AG09319 (cell line): Measurements from ENCODE around the gene LYPD3.
"Not testable (repeated sequence)": the region's sequence is repeated elsewhere in the genome, so short reads cannot be mapped to it uniquely, and the experiment has no call there.

ENCODE experiments used
- DNase-seq: peaks from one replicate; pipeline ENCODE4 v3.0.0-alpha.2; 2010; ENCODE audit warnings: low read depth; ENCODE audit errors: extremely low read depth
- TF ChIP-seq, protein P1 (sequence below): IDR thresholded peaks from 2 replicates; pipeline ENCODE4 v1.5.1; 2011; ENCODE audit warnings: low read depth, mild to moderate bottlenecking, inconsistent platforms, low read length, moderate library complexity

The LYPD3 gene

DNA sequence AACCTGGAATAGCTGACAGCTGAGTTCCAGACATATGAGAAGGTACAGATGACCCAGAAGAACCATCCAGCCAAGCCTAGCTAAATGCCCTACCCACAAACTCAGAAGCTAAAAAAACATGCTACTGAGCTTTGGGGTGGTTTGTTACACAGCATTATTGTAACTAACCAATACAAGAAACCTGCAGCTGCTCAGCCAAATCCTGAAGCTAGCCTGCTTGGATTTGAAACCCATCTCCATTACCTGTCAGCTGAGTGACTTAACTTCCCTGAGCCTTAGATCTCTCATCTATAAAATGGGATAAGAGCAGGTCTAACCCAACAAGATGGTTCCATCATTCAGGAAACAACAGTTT is 25.7 kb downstream of the LYPD3 start:
- no peak for DNase-seq
- TF ChIP-seq, protein P1, sequence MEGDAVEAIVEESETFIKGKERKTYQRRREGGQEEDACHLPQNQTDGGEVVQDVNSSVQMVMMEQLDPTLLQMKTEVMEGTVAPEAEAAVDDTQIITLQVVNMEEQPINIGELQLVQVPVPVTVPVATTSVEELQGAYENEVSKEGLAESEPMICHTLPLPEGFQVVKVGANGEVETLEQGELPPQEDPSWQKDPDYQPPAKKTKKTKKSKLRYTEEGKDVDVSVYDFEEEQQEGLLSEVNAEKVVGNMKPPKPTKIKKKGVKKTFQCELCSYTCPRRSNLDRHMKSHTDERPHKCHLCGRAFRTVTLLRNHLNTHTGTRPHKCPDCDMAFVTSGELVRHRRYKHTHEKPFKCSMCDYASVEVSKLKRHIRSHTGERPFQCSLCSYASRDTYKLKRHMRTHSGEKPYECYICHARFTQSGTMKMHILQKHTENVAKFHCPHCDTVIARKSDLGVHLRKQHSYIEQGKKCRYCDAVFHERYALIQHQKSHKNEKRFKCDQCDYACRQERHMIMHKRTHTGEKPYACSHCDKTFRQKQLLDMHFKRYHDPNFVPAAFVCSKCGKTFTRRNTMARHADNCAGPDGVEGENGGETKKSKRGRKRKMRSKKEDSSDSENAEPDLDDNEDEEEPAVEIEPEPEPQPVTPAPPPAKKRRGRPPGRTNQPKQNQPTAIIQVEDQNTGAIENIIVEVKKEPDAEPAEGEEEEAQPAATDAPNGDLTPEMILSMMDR: no peak

DNA sequence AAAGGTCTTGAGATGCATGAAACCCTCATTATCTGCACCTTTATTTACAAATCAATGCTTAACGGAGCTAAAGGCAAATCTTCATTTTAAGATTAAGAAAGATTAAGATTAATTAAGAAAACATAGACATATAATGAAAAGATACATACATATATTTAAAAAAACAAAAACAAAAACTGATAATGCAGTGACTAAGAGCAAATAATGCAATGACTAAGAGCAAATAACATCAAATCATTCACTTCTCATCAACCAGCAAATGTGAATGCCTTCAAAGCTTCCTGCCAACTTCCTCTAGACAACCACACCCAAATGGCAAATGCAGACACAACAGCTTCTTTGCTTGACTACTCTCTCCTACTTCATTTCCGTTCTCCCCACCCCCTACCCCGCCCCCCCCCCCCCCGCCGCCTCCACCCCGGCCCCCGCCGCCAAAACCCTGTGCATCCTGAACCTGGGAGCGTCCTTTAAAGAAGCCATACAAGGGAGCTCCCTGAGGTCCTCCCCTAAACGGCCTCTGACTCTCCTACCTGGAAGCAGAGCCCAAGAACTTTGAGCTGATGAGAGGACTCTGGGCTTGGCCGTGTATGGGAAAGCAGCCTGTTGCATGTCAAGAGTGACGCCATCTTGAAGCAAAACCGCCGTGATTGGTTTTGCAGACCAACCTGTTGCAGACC is 26.2 kb downstream of the LYPD3 start:
- peak; percentile 50 for DNase-seq
- TF ChIP-seq, protein P1: no peak

DNA sequence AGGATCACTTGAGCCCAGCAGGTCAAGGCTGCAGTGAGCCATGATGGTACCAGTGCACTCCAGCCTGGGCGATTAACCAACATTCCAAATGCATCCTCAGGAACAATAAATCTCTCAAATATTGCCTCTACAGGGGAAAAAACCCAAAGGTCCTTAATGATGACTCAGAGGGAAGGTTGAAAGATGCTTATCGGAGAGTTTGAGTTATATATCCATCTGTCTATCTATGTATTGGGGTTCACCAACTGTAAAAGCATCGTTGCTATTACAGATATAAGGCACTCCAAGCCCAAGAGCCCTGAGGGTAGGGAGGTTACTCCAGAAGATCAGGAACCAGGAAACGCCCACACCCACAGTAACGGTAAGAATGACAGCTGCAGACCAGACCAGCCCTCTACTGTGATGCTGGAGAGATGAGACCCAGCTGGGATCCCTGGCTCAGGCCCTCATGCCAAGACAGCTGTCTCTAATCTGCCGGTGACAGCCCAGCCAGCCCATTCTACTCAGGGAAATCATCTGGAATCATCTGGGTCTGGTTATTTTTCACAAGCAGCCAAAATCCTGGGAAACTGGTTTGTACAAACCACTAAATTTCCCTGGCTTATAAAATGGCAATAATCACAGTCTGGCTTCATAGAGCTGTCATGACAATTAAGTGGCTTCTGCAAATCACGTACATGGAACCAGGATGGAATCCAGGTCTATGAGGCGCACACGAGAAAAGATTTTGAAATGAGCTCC is 26.9 kb downstream of the LYPD3 start:
- DNase-seq: peak; percentile 95
- TF ChIP-seq, protein P1: no peak

DNA sequence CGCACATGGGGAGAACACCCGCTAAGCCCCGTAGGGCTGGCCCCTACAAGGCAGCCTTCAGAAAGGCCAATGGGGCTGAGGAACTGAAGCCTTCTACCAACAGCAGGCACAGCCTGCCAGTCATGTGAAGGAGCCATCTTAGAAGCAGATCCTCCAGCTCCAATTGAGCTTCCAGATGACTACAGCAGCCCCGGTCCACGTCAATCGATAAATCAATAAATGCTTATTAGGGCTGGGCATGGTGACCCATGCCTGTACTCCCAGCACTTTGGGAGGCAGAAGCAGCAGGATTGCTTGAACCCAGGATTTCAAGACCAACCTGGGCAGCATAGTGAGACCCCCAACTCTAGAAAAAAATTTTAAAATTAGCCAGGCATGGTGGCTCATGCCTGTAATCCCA is 27.7 kb downstream of the LYPD3 start:
- TF ChIP-seq, protein P1: no peak
- no peak for DNase-seq

DNA sequence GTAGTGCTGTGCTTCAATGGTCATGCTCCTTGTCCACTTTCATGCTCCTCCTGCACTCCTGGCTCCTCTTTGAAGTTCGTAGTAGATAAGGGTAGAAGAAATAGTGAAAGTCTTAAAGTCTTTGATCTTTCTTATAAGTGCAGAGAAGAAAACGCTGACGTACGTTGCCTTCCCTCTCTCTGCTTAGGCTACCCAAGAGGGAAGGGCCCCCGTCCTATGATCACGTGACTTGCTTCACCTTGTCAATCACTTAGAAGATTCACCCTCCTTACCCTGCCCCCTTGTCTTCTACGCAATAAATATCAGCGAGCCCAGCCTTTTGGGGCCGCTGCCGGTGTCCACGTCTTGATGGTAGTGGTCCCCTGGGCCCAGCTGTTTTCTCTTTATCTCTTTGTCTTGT is 28.1 kb downstream of the LYPD3 start:
- not testable (repeated sequence) for DNase-seq

DNA sequence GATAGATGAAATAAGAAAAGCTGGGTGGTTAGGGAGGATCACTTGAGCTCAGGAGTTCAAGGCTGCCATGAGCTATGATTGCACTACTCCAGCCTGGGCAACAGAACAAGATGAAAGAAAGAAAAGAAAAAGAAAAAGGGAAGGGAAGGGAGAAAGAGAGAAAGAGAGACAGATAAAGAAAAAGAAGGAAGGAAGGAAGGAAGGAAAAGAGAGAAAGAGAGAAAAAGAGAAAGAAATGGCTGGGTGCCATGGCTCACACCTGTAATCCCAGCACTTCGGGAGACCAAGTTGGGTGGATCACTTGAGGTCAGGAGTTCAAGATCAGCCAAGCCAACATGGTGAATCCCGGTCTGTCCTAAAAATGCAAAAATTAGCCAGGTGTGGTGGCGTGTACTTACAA is 29.6 kb downstream of the LYPD3 start:
- no peak for DNase-seq
- TF ChIP-seq, protein P1: no peak

DNA sequence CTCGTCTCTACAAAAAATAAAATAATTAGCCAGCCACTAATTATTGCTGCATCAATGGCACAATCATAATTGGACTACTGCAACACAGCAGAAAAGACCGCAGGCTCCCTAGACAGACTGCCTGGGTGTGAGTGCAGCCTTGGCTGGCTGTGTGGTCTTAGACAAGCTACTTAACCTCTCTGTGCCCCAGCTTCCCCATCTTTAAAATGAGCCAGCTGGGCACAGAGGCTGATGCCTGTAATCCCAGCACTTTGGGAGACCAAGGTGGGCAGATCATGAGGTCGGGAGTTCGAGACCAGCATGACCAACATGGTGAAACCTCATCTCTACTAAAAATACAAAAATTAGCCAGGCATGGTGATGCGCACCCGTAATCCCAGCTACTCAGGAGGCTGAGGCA is 31.7 kb downstream of the LYPD3 start:
- no peak for DNase-seq
- TF ChIP-seq, protein P1: no peak

DNA sequence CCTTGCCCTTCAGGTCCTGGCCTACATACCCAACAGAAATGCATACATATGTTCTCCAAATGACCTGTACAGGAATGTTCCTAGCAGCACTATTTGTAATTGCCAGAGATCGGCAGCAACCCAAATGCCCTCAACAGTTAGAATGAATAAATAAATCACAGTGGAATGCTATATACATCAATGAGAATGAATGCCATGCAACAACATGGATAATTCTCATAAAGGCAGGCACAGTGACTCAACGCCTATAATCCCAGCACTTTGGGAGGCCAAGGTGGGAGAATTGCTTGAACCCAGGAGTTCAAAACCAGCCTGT is 32.1 kb downstream of the LYPD3 start:
- TF ChIP-seq, protein P1: no peak
- DNase-seq: no peak
